HepG2 (cell line): Measurements from ENCODE around the gene GRK6. TPM values are rescaled to one million over a fixed set of nuclear protein-coding genes. Genes with fewer than 3 reads are reported as not detected.

Experiments
- ATAC-seq: fragments of 200-7000 bp; cut with Tn5 transposase; 3 replicates; pipeline ENCODE4 v1.9.1; 2020; ENCODE audit warnings: mild to moderate bottlenecking, moderate library complexity
- BruUV-seq: library from RNA; stranded (reverse); fragments of 400-500 nt; replicated peaks from 2 replicates; lab custom pipeline; 2021; lab: Mats Ljungman, UMichigan
- CTCF ChIA-PET: fragments of 300-600 bp; formaldehyde crosslinking; extraction: SDS; loops from one replicate; lab custom pipeline; 2021; ENCODE audit warnings: low total read pairs, inconsistent platforms, low intra/inter-chr PET ratio; lab: Yijun Ruan, JAX
- POLR2A ChIA-PET: fragments of 350-600 bp; sonication (Branson Sonifier 250); formaldehyde crosslinking; loops from one replicate; lab custom pipeline; 2020; ENCODE audit warnings: antibody characterized with exemption, inconsistent platforms; lab: Yijun Ruan, JAX
- DNase-seq: peaks from one replicate; pipeline ENCODE4 v3.0.0-alpha.2; 2015; ENCODE audit warnings: low spot score
- FAIRE-seq: peaks from 3 replicates; lab custom pipeline; 2011; peaks lifted over from hg19 to GRCh38; lab: Jason Lieb, UNC
- H2AFZ ChIP-seq: one replicate; pipeline ENCODE4 v1.6.1; 2011; ENCODE audit warnings: low read length, inconsistent platforms
- H3K27ac ChIP-seq: fragments of 300-600 bp; 3 replicates; pipeline ENCODE4 v1.8.0; 2011; ENCODE audit warnings: mixed run types, mild to moderate bottlenecking, mixed read lengths, low read length, inconsistent platforms; ENCODE audit not compliant: insufficient read depth; ENCODE audit errors: extremely low read length
- H3K27me3 ChIP-seq, 2 experiments: fragments of 200-600 bp in 1 of 2; 2 replicates in 1 of 2; 3 replicates in 1 of 2; pipeline versions ENCODE4 v1.6.0 to v1.8.0; 2011; ENCODE audit warnings: low read length in 2 of 2, mild to moderate bottlenecking in 2 of 2, moderate library complexity in 2 of 2, inconsistent platforms in 1 of 2; ENCODE audit not compliant: insufficient read depth in 2 of 2, control insufficient read depth in 1 of 2
- H3K36me3 ChIP-seq, 2 experiments: fragments of 200-600 bp in 1 of 2; replicated peaks in 1 of 2; 2 replicates in 1 of 2; 3 replicates in 1 of 2; pipeline versions ENCODE4 v1.5.1 to v1.8.0; 2011; ENCODE audit warnings: low read length in 2 of 2, inconsistent platforms in 1 of 2; ENCODE audit not compliant: insufficient read depth in 2 of 2, control insufficient read depth in 1 of 2
- H3K4me1 ChIP-seq: 2 replicates; pipeline ENCODE4 v1.5.1; 2012; ENCODE audit warnings: low read length, inconsistent platforms; ENCODE audit not compliant: insufficient read depth
- H3K4me2 ChIP-seq: 2 replicates; pipeline ENCODE4 v1.6.0; 2011; ENCODE audit warnings: low read depth, low read length, inconsistent platforms
- H3K4me3 ChIP-seq, 3 experiments: fragments of 200-600 bp in 1 of 3; sonication (generic), shearing (Covaris generic) in 1 of 3; replicated peaks in 1 of 3; 2 replicates each; pipeline ENCODE4 v1.5.1; 2011 to 2016; ENCODE audit warnings: low read length in 3 of 3, inconsistent platforms in 2 of 3, low read depth in 2 of 3, mild to moderate bottlenecking in 2 of 3, control low read depth in 1 of 3, mixed read lengths in 1 of 3; ENCODE audit not compliant: insufficient read depth in 1 of 3
- H3K79me2 ChIP-seq: one replicate; pipeline ENCODE4 v1.6.1; 2011; ENCODE audit warnings: low read length, inconsistent platforms; ENCODE audit not compliant: insufficient read depth
- H3K9ac ChIP-seq: 2 replicates; pipeline ENCODE4 v1.6.0; 2011; ENCODE audit warnings: mild to moderate bottlenecking, low read depth, low read length, inconsistent platforms; ENCODE audit not compliant: insufficient read depth
- H3K9me3 ChIP-seq: 2 replicates; pipeline ENCODE4 v1.5.1; 2012; ENCODE audit warnings: mild to moderate bottlenecking, low read length
- H4K20me1 ChIP-seq: 2 replicates; pipeline ENCODE4 v1.6.0; 2011; ENCODE audit warnings: inconsistent platforms, mild to moderate bottlenecking, low read length, moderate library complexity; ENCODE audit not compliant: insufficient read depth
- AGO2 ChIP-seq: fragments of 200-400 bp; formaldehyde crosslinking; optimal IDR thresholded peaks from 2 replicates; pipeline ENCODE3; 2017; ENCODE audit warnings: mild to moderate bottlenecking, low read depth, low read length, moderate library complexity
- DR1 ChIP-seq: sonication (generic); formaldehyde crosslinking; IDR thresholded peaks from 2 replicates; pipeline ENCODE4 v1.8.0; 2021; ENCODE audit warnings: mild to moderate bottlenecking, missing genetic modification reagents, inconsistent platforms
- FIP1L1 ChIP-seq: fragments of 200-400 bp; formaldehyde crosslinking; IDR thresholded peaks from 2 replicates; pipeline ENCODE4 v1.6.1; 2018; ENCODE audit warnings: low read depth, mild to moderate bottlenecking, low read length, moderate library complexity, borderline replicate concordance; ENCODE audit not compliant: insufficient read depth
- HNRNPL ChIP-seq: fragments of 200-400 bp; formaldehyde crosslinking; IDR thresholded peaks from 2 replicates; pipeline ENCODE4 v1.6.1; 2017; ENCODE audit warnings: mild to moderate bottlenecking, low read depth, low read length
- JARID2 ChIP-seq: sonication (generic); formaldehyde crosslinking; IDR thresholded peaks from 2 replicates; pipeline ENCODE4 v1.8.1; 2023; ENCODE audit warnings: missing genetic modification reagents, inconsistent platforms; ENCODE audit not compliant: insufficient replicate concordance
- JDP2 ChIP-seq: sonication (generic); formaldehyde crosslinking; IDR thresholded peaks from 2 replicates; pipeline ENCODE4 v1.8.1; 2022; ENCODE audit warnings: missing genetic modification reagents, borderline replicate concordance
- MTF1 ChIP-seq: sonication (generic); formaldehyde crosslinking; IDR thresholded peaks from 2 replicates; pipeline ENCODE4 v1.5.0; 2020; ENCODE audit warnings: missing genetic modification reagents
- RBFOX2 ChIP-seq: fragments of 200-400 bp; formaldehyde crosslinking; IDR thresholded peaks from 2 replicates; pipeline ENCODE4 v1.6.1; 2017; ENCODE audit warnings: low read depth, mild to moderate bottlenecking, low read length
- SALL1 ChIP-seq: sonication (generic); formaldehyde crosslinking; IDR thresholded peaks from 2 replicates; pipeline ENCODE4 v1.8.0; 2022; ENCODE audit warnings: mild to moderate bottlenecking, missing genetic modification reagents
- TCF12 ChIP-seq, 2 experiments: fragments of 450-650 bp in 1 of 2; sonication (generic) in 1 of 2; formaldehyde crosslinking in 1 of 2; IDR thresholded peaks; 2 replicates each; pipeline versions ENCODE4 v1.6.1 to v1.8.0; 2017 to 2022; ENCODE audit warnings: antibody characterized with exemption in 1 of 2, mild to moderate bottlenecking in 1 of 2, missing genetic modification reagents in 1 of 2, moderate library complexity in 1 of 2
- ZBTB1 ChIP-seq: sonication (generic); formaldehyde crosslinking; IDR thresholded peaks from 2 replicates; pipeline ENCODE4 v1.4.0; 2020; ENCODE audit warnings: missing genetic modification reagents, borderline replicate concordance
- ZFY ChIP-seq: sonication (generic); formaldehyde crosslinking; IDR thresholded peaks from 2 replicates; pipeline ENCODE4 v1.4.0; 2020; ENCODE audit warnings: missing genetic modification reagents
- ZSCAN31 ChIP-seq: sonication (generic); formaldehyde crosslinking; IDR thresholded peaks from 2 replicates; pipeline ENCODE4 v1.5.0; 2020; ENCODE audit warnings: low read depth, mild to moderate bottlenecking, missing genetic modification reagents
- WGBS: methylation state at CpG from one replicate; pipeline ENCODE4 v1.1.6; 2017; ENCODE audit warnings: low lambda C conversion rate; 5-methylcytosine and 5-hydroxymethylcytosine counted together
- in situ Hi-C: cut with HindIII; loops from 2 replicates; pipeline ENCODE4 v1.10.0; 2017; ENCODE audit warnings: low pct_unique_long_range_greater_than_20kb; ENCODE audit not compliant: extremely low pct_ligation_motif_present
- intact Hi-C: fragments of 100-400 bp; cut with micrococcal nuclease; formaldehyde crosslinking; loops from one replicate; pipeline ENCODE4 v1.10.0; 2022; ENCODE audit not compliant: unreplicated experiment
- polyA plus RNA-seq, 8 experiments: library from polyadenylated mRNA; depleted of rRNA in 3 of 8; stranded (reverse) in 7 of 8; unstranded in 1 of 8; fragments of >200 nt; fragmentation: Illumina TruSeq in 4 of 8; extraction: Trizol in 4 of 8; gene quantifications; 2 replicates each; pipeline versions ENCODE4 v1.2.1 to v1.2.3, GENCODE V29; 2011 to 2016; ENCODE audit warnings: low read depth in 4 of 8, missing spikeins in 1 of 8, mixed read lengths in 1 of 8; ENCODE audit not compliant: insufficient read depth in 1 of 8
- total RNA-seq, 5 experiments: library from RNA; depleted of rRNA; stranded (reverse); fragments of >200 nt; fragmentation: Illumina TruSeq; extraction: Trizol; gene quantifications; 2 replicates each; pipeline ENCODE4 v1.2.3, GENCODE V29; 2016; ENCODE audit warnings: low read depth in 1 of 5
- TF ChIP-seq, protein P1 (sequence below), 2 experiments: sonication (generic) in 1 of 2; formaldehyde crosslinking in 1 of 2; IDR thresholded peaks; 2 replicates each; pipeline versions ENCODE4 v1.4.0 to v1.6.1; 2018 to 2020; ENCODE audit warnings: missing genetic modification reagents in 2 of 2, borderline replicate concordance in 1 of 2, low read depth in 1 of 2, mild to moderate bottlenecking in 1 of 2, missing biosample characterization in 1 of 2
- TF ChIP-seq, protein P2 (sequence below): sonication (generic); formaldehyde crosslinking; IDR thresholded peaks from 2 replicates; pipeline ENCODE4 v1.5.1; 2020; ENCODE audit warnings: mild to moderate bottlenecking, missing genetic modification reagents, moderate library complexity
- TF ChIP-seq, protein P3 (sequence below): sonication (generic); formaldehyde crosslinking; IDR thresholded peaks from 2 replicates; pipeline ENCODE4 v1.8.0; 2022; ENCODE audit warnings: low read depth, missing genetic modification reagents

GRK6 gene
- total and polyA plus RNA-seq, 2 of the 13 experiments (the other 11 are each of a cell fraction or from before 2014, with no cell fraction given): 13.2 to 19.9 TPM

DNA sequence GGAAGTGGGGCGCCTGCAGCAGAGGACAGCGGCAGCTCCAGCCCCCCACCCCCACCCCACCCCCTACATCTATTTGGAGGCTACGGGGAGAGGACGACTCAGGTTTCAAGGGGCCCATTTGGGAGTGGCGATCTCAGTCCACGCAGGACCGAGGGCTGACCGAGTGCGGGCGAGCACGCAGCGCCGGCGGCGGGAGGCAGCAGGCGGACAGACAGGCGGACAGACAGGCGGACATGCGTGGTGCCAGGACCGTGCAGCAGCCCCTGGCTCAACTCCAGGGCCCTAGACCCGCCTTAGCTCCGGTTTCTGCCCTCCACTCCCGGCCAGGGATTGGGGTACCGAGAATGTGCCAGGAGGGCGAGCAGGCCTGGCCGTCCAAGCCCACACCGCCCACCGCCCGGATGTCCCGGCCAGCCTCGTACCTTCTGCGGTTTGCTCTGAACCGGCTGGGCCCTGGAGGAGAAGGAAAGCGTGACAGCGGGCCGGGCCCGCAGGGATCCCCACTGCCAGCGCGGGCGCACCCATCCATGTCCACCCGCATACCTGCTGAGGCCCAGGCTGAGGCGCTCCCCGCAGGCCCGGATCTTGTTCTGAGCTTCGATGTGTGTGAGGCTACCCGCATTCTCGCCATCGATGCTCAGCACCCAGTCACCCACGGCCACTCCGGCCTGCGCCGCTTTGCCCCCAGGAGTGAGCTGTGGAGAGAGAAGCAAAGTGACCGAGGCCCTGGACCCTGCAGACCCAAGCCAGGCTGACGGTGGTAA lies 65.7 kb downstream of the GRK6 start:
- Histone ChIP-seq H3K27me3 (no peaks in the 10 kb centered on the region), H3K36me3 (peaks cover 14 to 17% of the 10 kb centered on the region in 2 experiments; a peak in 4 of 5 replicates), H2AFZ (no peak overlapping the region), H3K4me1 (peaks cover 28% of the 10 kb centered on the region), H4K20me1 (peaks cover 15% of the 10 kb centered on the region; the same call in 1 of the 2 replicates), H3K4me2 (no peak overlapping the region), H3K9ac (no peak overlapping the region), H3K79me2 (no peaks in the 10 kb centered on the region), H3K9me3 (no peaks in the 10 kb centered on the region), H3K27ac (no peak overlapping the region), H3K4me3 (no peak overlapping the region)
- in situ Hi-C loops: no loop called here
- DNase-seq (no peak), FAIRE-seq (no peak), ATAC-seq (no peak)
- 96% methylated on average over 35 of the region's 54 CpGs for WGBS
- no TSS peak for BruUV-seq
- intact Hi-C loops: no loop called here
- POLR2A ChIA-PET: no interaction called here
- CTCF ChIA-PET: interaction anchor here (1.3 to 3.0 kb wide), 4 partner anchors 9 to 108 kb away, joined by 3 to 37 read pairs (median 8); partner anchors contain the start of gene B4GALT7
- TF ChIP-seq AGO2: peak; percentile 66
- no peak for TF ChIP-seq DR1 (CRISPR knock-in tag)
- no peak for TF ChIP-seq TCF12 (IDR thresholded peaks at IDR 0.05)
- no peak for TF ChIP-seq TCF12 (CRISPR knock-in tag; IDR thresholded peaks at IDR 0.05)
- TF ChIP-seq FIP1L1: no peak
- TF ChIP-seq, protein P1, sequence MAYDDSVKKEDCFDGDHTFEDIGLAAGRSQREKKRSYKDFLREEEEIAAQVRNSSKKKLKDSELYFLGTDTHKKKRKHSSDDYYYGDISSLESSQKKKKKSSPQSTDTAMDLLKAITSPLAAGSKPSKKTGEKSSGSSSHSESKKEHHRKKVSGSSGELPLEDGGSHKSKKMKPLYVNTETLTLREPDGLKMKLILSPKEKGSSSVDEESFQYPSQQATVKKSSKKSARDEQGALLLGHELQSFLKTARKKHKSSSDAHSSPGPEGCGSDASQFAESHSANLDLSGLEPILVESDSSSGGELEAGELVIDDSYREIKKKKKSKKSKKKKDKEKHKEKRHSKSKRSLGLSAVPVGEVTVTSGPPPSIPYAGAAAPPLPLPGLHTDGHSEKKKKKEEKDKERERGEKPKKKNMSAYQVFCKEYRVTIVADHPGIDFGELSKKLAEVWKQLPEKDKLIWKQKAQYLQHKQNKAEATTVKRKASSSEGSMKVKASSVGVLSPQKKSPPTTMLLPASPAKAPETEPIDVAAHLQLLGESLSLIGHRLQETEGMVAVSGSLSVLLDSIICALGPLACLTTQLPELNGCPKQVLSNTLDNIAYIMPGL (CRISPR knock-in tag; IDR thresholded peaks at IDR 0.05; ENCODE audit: borderline replicate concordance in 1 of 2, low read depth in 1 of 2): no peak
- no peak for TF ChIP-seq JARID2
- TF ChIP-seq, protein P2, sequence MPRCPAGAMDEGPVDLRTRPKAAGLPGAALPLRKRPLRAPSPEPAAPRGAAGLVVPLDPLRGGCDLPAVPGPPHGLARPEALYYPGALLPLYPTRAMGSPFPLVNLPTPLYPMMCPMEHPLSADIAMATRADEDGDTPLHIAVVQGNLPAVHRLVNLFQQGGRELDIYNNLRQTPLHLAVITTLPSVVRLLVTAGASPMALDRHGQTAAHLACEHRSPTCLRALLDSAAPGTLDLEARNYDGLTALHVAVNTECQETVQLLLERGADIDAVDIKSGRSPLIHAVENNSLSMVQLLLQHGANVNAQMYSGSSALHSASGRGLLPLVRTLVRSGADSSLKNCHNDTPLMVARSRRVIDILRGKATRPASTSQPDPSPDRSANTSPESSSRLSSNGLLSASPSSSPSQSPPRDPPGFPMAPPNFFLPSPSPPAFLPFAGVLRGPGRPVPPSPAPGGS (CRISPR knock-in tag): no peak
- TF ChIP-seq ZBTB1: no peak
- TF ChIP-seq RBFOX2: peak; percentile 39; the same call in 1 of the 2 replicates
- TF ChIP-seq ZSCAN31 (CRISPR knock-in tag): no peak
- no peak for TF ChIP-seq ZFY (CRISPR knock-in tag)
- TF ChIP-seq HNRNPL: peak; percentile 37; the same call in 1 of the 2 replicates
- no peak for TF ChIP-seq JDP2 (CRISPR knock-in tag)
- TF ChIP-seq SALL1 (CRISPR knock-in tag): no peak
- TF ChIP-seq MTF1: no peak
- TF ChIP-seq, protein P3, sequence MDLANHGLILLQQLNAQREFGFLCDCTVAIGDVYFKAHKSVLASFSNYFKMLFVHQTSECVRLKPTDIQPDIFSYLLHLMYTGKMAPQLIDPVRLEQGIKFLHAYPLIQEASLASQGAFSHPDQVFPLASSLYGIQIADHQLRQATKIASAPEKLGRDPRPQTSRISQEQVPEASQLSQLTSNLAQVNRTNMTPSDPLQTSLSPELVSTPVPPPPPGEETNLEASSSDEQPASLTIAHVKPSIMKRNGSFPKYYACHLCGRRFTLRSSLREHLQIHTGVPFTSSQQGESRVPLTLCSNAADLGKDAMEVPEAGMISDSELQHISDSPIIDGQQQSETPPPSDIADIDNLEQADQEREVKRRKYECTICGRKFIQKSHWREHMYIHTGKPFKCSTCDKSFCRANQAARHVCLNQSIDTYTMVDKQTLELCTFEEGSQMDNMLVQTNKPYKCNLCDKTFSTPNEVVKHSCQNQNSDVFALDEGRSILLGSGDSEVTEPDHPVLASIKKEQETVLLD (CRISPR knock-in tag): no peak
